NB4 (cell line): ENCODE data around the gene PUM1.
"Not testable (repeated sequence)": the region's sequence is repeated elsewhere in the genome, so short reads cannot be mapped to it uniquely, and the experiment has no call there.

Experiments
- DNase-seq: peaks from one replicate; pipeline ENCODE4 v3.0.0; 2010; ENCODE audit warnings: low read depth
- H3K4me3 ChIP-seq: one replicate; pipeline ENCODE4 v1.5.1; 2011; ENCODE audit warnings: mild to moderate bottlenecking, low read depth, low read length, moderate library complexity
- CTCF ChIP-seq: IDR thresholded peaks from one replicate; pipeline ENCODE4 v1.5.1; 2012; ENCODE audit warnings: low read depth, low read length
- MAX ChIP-seq: IDR thresholded peaks from 2 replicates; pipeline ENCODE4 v1.6.1; 2011; ENCODE audit warnings: low read depth, low read length
- MYC ChIP-seq: IDR thresholded peaks from 2 replicates; pipeline ENCODE4 v1.6.1; 2011; ENCODE audit warnings: low read depth, low read length
- POLR2A ChIP-seq: IDR thresholded peaks from 2 replicates; pipeline ENCODE4 v1.6.1; 2011; ENCODE audit warnings: mild to moderate bottlenecking; ENCODE audit not compliant: insufficient read length; ENCODE audit errors: extremely low read depth

PUM1 gene

GRCh38 chr1:30942326-30942963 is 123.1 kb downstream of the PUM1 start:
- H3K4me3 ChIP-seq = no peak overlapping the region
- no peak for DNase-seq
- TF ChIP-seq CTCF (no peak), POLR2A (no peak), MYC (no peak), MAX (no peak)

- DNase-seq = no peak
- no peak for TF ChIP-seq CTCF
- no peak overlapping the region for H3K4me3 ChIP-seq
Observed at GRCh38 chr1:30940541-30940940, 125.0 kb downstream of the PUM1 start.

GRCh38 chr1:30936541-30937171 is 128.9 kb downstream of the PUM1 start:
- no peak overlapping the region for H3K4me3 ChIP-seq
- TF ChIP-seq MAX (no peak), CTCF (no peak), POLR2A (no peak), MYC (no peak)
- DNase-seq = no peak

- DNase-seq, H3K4me3 ChIP-seq: not testable (repeated sequence)
Observed at GRCh38 chr1:30935758-30936157, 129.8 kb downstream of the PUM1 start.

- TF ChIP-seq MAX (no peak), CTCF (no peak), POLR2A (no peak), MYC (no peak)
- H3K4me3 ChIP-seq = no peak overlapping the region
- no peak for DNase-seq
Observed at GRCh38 chr1:30934613-30935012, 130.9 kb downstream of the PUM1 start.

GRCh38 chr1:30933874-30934252 is 131.7 kb downstream of the PUM1 start:
- DNase-seq = no peak
- no peak overlapping the region for H3K4me3 ChIP-seq
- TF ChIP-seq MAX = no peak
- TF ChIP-seq POLR2A = no peak
- TF ChIP-seq MYC = no peak
- TF ChIP-seq CTCF = no peak
